CD4-positive, alpha-beta T cell treated with Interleukin-12 subunit alpha and Interleukin-12 subunit beta, for 1 hour (primary cell): ENCODE measurements around the gene SPATA20.
A peak's percentile ranks its signal among the peaks of the same experiment; 100 is the strongest.

ENCODE experiments used
- DNase-seq: peaks from one replicate; pipeline ENCODE4 v3.0.0-alpha.2; 2020

The SPATA20 gene

GRCh38 chr17:50541402-50541715 lies 5.6 kb upstream of the SPATA20 start:
- no peak for DNase-seq

GRCh38 chr17:50541716-50542688 lies 5.0 kb upstream of the SPATA20 start:
- peak; percentile 84 for DNase-seq

- no peak for DNase-seq
These were observed 3.9 kb upstream of the SPATA20 start for GRCh38 chr17:50542795-50543774.

GRCh38 chr17:50544516-50544915 lies 2.5 kb upstream of the SPATA20 start:
- no peak for DNase-seq

GRCh38 chr17:50545311-50545710 lies 1.7 kb upstream of the SPATA20 start:
- no peak for DNase-seq

GRCh38 chr17:50546701-50547034 lies 306 bp upstream of the SPATA20 start:
- no peak for DNase-seq

- no peak for DNase-seq
These were observed 736 bp downstream of the SPATA20 start for GRCh38 chr17:50547736-50548083.

- no peak for DNase-seq
These were observed 1.9 kb downstream of the SPATA20 start for GRCh38 chr17:50548831-50549230.

- no peak for DNase-seq
These were observed 2.4 kb downstream of the SPATA20 start for GRCh38 chr17:50549256-50549941.

GRCh38 chr17:50549969-50550368 lies 3.0 kb downstream of the SPATA20 start:
- DNase-seq, result no peak

GRCh38 chr17:50550661-50551432 lies 3.9 kb downstream of the SPATA20 start:
- no peak for DNase-seq

GRCh38 chr17:50551433-50551815 lies 4.5 kb downstream of the SPATA20 start:
- no peak for DNase-seq

- DNase-seq, result no peak
These were observed 4.9 kb downstream of the SPATA20 start for GRCh38 chr17:50551884-50552283.

GRCh38 chr17:50554201-50554600 lies 7.2 kb downstream of the SPATA20 start:
- DNase-seq, result no peak

- no peak for DNase-seq
These were observed 9.8 kb downstream of the SPATA20 start for GRCh38 chr17:50556803-50557202.

- DNase-seq, result no peak
These were observed 10.7 kb downstream of the SPATA20 start for GRCh38 chr17:50557630-50558029.

GRCh38 chr17:50558091-50558490 lies 11.1 kb downstream of the SPATA20 start:
- DNase-seq, result no peak

- no peak for DNase-seq
These were observed 11.6 kb downstream of the SPATA20 start for GRCh38 chr17:50558581-50558940.

- no peak for DNase-seq
These were observed 12.1 kb downstream of the SPATA20 start for GRCh38 chr17:50558941-50559614.

- DNase-seq, result peak; percentile 33
These were observed 12.8 kb downstream of the SPATA20 start for GRCh38 chr17:50559674-50560184.

GRCh38 chr17:50560185-50560824 lies 13.3 kb downstream of the SPATA20 start, which contains the start of gene CACNA1G:
CACNA1G (plus strand) TSS chr17:50560715; CDS start chr17:50561460, 745 bp downstream.
- peak; percentile 90 for DNase-seq
